NCI-H1436 treated with DMSO at 0.1 percent for 48 hours (cell line): ENCODE measurements around the gene SPPL2A.

ENCODE experiments used
- DNase-seq: peaks from one replicate; lab custom pipeline; 2025; lab: John Stamatoyannopoulos, UW

Gene SPPL2A

DNA sequence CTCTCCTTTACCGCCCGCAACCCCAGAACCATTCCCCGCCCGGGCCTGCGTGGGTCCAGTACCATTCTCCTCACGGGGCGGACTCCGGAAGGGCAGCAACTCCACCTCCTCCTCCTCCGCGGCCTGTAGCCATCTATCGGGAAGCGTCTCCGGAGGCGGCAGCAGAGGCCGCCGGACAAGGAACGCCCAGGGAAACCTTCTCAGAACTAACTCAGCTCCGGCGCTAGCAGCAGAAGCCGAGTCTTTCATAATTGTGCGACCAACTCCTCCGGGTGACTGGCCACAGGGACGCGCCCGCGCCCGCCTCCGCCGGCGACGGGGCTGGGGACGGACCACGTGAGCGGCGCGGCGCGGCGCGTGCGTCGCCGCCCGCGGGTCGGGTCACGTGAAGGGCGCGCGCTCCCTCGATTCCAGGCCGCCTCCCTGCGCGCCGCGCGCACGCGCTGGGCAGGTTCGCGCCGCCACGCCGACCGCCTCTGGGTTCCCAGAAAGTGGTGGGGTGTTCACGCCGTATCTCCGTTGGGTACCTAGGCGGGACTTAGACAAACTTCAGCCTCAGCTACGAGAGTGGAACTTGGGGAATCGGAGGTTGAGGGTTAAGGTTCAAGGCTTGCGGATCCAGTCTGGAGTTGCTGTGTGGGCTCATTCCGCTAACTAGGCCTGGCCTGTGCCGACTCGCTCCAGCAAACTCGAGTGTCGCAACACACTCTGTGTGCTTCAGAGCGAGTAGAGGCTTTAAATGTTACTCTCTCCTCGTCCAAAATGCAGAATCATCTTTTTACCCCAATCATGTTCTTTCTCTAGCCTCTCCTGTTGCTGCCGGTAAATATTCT is 78.8 kb downstream of the SPPL2A start, which contains the start of gene TRPM7:
TRPM7 (minus strand) TSS at position 329 of the 833 bp plus-strand sequence; CDS start at position 65, 264 bp downstream.
- peak; percentile 11 for DNase-seq

DNA sequence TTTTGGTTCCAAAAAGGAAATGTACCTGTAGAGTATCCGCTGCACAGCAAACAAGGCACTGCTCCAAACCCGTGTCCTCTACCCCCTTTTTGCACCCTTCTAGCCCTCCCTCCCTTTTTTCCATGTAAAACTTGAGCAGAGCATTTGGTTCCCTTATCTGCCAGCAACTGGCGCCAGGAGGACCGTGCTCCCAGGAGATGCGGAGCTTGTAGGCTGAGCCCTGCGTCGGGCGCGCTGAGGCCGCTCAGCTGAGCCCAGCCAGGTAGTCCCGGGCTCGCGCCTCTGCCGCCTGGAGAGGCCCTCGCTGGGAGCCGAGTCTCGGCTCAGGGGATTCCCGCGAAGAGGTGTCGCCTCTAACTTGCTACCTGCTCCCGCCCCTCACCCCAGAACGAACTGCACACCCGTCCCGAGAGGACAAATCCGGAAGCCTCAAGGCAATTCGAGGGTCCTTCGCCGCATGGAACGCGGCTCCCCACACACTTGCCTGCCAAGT is 79.5 kb downstream of the SPPL2A start:
- no peak for DNase-seq

- no peak for DNase-seq
Observed at GRCh38 chr15:50685191-50685975, 80.1 kb downstream of the SPPL2A start.

DNA sequence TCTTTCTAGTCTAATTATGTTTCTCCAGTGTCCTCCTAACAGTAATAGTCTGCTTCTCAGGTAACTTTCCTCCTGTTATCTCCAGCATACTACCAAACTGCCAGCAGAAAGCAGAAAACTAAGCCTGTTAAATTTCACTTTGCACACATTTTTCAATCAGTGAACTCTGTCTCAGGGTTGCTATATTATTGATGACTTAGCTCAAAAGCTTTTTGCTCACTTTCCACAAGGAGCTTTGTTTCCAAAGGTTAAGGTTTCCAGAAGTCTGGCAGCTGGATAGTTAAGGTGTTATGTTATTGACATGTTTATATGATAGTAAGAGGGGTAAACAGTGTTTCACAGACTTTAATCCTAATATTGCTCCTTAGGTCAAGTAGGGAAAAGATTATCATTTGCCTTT is 84.0 kb downstream of the SPPL2A start:
- no peak for DNase-seq

DNA sequence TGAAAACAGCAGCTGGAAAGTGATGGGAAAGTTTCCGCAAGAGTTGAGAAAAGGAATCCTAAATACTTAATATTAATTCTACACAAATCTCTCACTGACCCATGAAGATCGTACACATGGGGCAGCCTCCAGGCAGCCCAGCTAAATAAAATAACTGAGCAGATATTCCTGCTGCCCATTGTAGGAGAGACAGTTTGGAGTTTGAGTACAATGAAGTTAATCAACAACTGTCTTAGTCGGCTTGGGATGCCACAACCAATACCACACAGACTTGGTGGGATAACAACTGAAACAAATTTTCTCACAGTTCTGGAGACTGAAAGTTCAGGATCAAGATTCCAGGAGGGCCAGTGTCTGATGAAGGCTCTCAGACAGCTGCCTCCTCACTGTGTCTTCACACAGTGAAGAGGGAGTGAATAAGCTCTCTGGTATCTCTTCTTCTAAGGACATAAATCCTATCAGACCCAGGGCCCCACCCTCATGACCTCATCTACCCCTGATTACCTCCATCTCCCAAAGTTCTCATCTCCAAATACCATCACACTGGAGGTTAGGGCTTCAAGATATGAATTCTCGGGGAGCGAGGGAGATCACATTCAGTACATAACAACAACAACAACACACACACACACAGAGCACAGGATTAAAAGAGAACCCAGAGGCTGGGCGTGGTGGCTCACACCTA is 88.6 kb downstream of the SPPL2A start:
- no peak for DNase-seq

- no peak for DNase-seq
Observed at GRCh38 chr15:50675535-50676144, 89.9 kb downstream of the SPPL2A start.

DNA sequence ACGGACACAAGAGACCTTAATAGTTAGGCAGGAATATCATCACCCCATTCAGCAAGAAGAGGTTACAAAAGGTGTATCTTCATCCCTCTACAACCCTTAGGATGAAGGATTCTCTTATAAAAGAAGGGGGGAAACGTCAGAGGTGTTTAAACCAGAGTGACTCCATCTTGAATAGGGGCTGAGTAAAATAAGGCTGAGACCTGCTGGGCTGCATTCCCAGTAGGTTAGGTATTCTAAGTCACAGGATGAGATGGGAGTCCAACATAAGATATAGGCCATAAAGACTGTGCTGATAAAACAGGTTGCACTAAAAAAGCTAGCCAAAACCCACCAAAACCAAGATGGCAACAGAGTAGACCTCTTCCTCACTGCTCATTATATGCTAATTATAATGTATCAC is 95.4 kb downstream of the SPPL2A start:
- no peak for DNase-seq

DNA sequence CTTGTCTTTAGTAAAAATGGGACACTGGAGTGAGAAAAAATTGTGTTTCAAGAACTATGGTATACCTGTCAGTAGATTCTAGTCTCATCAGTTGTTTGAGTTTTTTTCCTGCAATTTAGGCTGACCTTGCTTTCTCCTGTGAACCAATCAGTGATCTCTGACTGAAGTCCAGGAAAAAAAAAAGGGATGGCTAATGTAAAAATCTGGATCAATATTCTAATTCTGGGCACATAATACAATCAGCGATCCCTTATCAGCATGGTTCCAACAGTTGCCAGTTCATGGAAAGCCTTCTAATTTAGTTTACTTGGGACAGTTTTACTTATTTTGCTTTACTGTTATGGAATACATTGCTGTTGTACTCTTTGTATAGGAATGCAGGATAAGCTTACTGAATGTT is 95.9 kb downstream of the SPPL2A start:
- no peak for DNase-seq

DNA sequence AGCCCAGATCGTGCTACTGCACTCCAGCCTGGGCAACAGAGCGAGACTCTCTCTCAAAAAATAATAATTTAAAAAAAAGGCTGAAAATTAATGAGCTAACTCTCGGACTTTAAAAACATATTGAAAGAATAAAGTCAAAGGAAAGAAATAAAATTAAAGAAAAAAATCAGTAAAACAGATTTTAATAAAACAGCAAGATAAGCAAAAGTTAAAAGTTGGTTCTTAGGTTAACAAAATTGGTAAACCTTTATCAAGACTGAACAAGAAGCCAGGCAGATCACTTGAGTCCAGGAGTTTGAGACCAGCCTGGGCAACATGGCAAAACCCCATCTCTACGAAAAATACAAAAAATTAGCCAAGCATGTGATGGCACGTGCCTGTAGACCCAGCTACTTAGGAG is 99.6 kb downstream of the SPPL2A start:
- DNase-seq: no peak

DNA sequence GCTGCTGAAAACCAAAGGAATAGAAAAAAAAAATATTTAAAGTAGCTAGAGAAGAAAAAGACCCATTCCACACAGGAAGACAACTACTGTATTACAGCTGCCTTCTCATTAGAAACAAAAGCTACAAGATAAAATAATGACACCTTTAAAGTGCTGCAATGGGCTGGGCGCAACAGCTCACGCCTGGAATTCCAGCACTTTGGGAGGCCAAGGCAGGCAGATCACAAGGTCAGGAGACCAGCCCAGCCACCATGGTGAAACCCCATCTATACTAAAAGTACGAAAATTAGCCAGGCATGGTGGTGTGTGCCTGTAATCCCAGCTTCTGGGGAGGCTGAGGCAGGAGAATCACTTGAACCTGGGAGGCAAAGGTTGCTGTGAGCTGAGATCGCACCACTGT is 110.0 kb downstream of the SPPL2A start:
- DNase-seq: no peak

- DNase-seq: no peak
Observed at GRCh38 chr15:50653156-50653743, 112.3 kb downstream of the SPPL2A start.

DNA sequence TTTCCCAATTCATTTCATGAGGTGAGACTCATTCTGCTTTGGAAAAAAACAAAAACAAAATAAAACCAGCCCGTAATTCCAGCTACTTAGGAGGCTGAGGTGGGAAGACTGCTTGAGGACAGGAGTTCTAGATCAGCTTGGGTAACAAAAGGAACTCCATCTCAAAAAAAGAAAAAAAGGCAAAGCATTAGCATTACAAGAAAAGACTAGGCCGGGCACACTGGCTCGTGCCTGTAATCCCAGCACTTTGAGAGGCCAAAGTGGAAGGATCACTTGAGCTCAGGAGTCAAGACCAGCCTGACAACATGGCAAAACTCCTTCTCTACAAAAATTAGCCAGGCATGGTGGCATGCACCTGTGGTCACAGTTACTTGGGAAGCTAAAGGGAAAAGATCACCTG is 112.8 kb downstream of the SPPL2A start:
- DNase-seq: no peak
